AG04450 (cell line): ENCODE results near the gene OGDH. TPM values are rescaled to one million over a fixed set of nuclear protein-coding genes. Genes with fewer than 3 reads are reported as not detected.
A peak's percentile ranks its signal among the peaks of the same experiment; 100 is the strongest.

ENCODE experiments used
- CTCF ChIA-PET: fragments of 300-600, 350-600 bp; formaldehyde crosslinking; extraction: SDS; loops from one replicate; lab custom pipeline; 2022; ENCODE audit warnings: antibody characterized with exemption, inconsistent platforms; lab: Charles Lee
- POLR2A ChIA-PET: fragments of 350-600 bp; formaldehyde crosslinking; extraction: SDS; loops from one replicate; lab custom pipeline; 2021; ENCODE audit warnings: antibody characterized with exemption, inconsistent platforms; lab: Yijun Ruan, JAX
- DNase-seq: peaks from one replicate; pipeline ENCODE4 v3.0.0-alpha.2; 2011; ENCODE audit warnings: low read depth, low spot score
- H3K27ac ChIP-seq: one replicate; pipeline ENCODE4 v1.5.1; 2012; ENCODE audit warnings: low read depth, low read length, control low read depth
- H3K27me3 ChIP-seq: one replicate; pipeline ENCODE4 v1.6.0; 2012; ENCODE audit warnings: low read length; ENCODE audit not compliant: control insufficient read depth, insufficient read depth
- H3K4me3 ChIP-seq: 2 replicates; pipeline ENCODE4 v1.5.1; 2011; ENCODE audit warnings: mild to moderate bottlenecking, low read depth, low read length, control low read depth
- H3K9me3 ChIP-seq: 2 replicates; pipeline ENCODE4 v1.5.1; 2012; ENCODE audit warnings: low read length; ENCODE audit not compliant: control insufficient read depth, insufficient read depth
- CTCF ChIP-seq: IDR thresholded peaks from 2 replicates; pipeline ENCODE4 v1.5.1; 2011; ENCODE audit warnings: low read depth, low read length, control low read depth, inconsistent platforms
- polyA plus RNA-seq: library from polyadenylated mRNA; depleted of rRNA; stranded (reverse); fragments of >200 nt; gene quantifications from 2 replicates; pipeline ENCODE4 v1.2.3, GENCODE V29; 2011

Gene OGDH
- polyA plus RNA-seq, 1 experiment: 35.8 TPM

- TF ChIP-seq CTCF: no peak
- CTCF ChIA-PET: no interaction called here
- POLR2A ChIA-PET: interaction anchor here (0.5 kb wide), 1 partner anchor 33 kb away, joined by 6 read pairs; no protein-coding TSS in a partner anchor
- Histone ChIP-seq H3K4me3 (no peak overlapping the region), H3K27ac (no peak overlapping the region), H3K9me3 (no peaks in the 10 kb centered on the region), H3K27me3 (no peaks in the 10 kb centered on the region)
- no peak for DNase-seq
Measured at GRCh38 chr7:44636926-44637325, 30.5 kb downstream of the OGDH start.

- peak overlapping the region; percentile 84 for H3K27ac ChIP-seq
Measured at GRCh38 chr7:44637788-44638594, 31.6 kb downstream of the OGDH start.

GRCh38 chr7:44638611-44639557, 32.5 kb downstream of the OGDH start:
- no peak for TF ChIP-seq CTCF
- H3K4me3 ChIP-seq: no peak overlapping the region
- H3K9me3 ChIP-seq: no peaks in the 10 kb centered on the region
- peak overlapping the region; percentile 84 for H3K27ac ChIP-seq
- no peak for DNase-seq
- ChIA-PET POLR2A (interaction anchor here (0.7 to 1.5 kb wide), 3 partner anchors 32 to 209 kb away, joined by 3 to 5 read pairs (median 3); partner anchors contain the start of genes H2AZ2 and OGDH), CTCF (no interaction called here)
- H3K27me3 ChIP-seq: no peaks in the 10 kb centered on the region

More at GRCh38 chr7:44637788-44638594, 31.6 kb downstream of the OGDH start:
- H3K9me3 ChIP-seq: no peaks in the 10 kb centered on the region
- ChIA-PET CTCF (no interaction called here), POLR2A (interaction anchor here (0.6 kb wide), 1 partner anchor 161 kb away, joined by 4 read pairs; no protein-coding TSS in a partner anchor)
- no peaks in the 10 kb centered on the region for H3K27me3 ChIP-seq
- TF ChIP-seq CTCF: no peak
- H3K4me3 ChIP-seq: no peak overlapping the region
- no peak for DNase-seq

- ChIA-PET CTCF (interaction anchor here (1.1 kb wide), 1 partner anchor 207 kb away, joined by 4 read pairs; no protein-coding TSS in a partner anchor), POLR2A (interaction anchor here (0.6 to 1.5 kb wide), 6 partner anchors 8 to 208 kb away, joined by 3 to 7 read pairs (median 3); partner anchors contain the start of genes H2AZ2 and OGDH)
- Histone ChIP-seq H3K27ac (peak overlapping the region; percentile 92), H3K27me3 (no peaks in the 10 kb centered on the region), H3K4me3 (no peak overlapping the region), H3K9me3 (no peaks in the 10 kb centered on the region)
- peak; percentile 59 for DNase-seq
- TF ChIP-seq CTCF: no peak
Measured at GRCh38 chr7:44639671-44640321, 33.4 kb downstream of the OGDH start.
